ENCODE measurements around the gene PLAC1.

PLAC1 gene

GRCh38 chrX:134631426-134632346 is 26.6 kb downstream of the PLAC1 start:
- no peak for DNase-seq (ENCODE audit: low read depth in 2 of 2)

- no peak for DNase-seq (ENCODE audit: low read depth in 2 of 2)
Observed at GRCh38 chrX:134628663-134629062, 29.6 kb downstream of the PLAC1 start.

DNA sequence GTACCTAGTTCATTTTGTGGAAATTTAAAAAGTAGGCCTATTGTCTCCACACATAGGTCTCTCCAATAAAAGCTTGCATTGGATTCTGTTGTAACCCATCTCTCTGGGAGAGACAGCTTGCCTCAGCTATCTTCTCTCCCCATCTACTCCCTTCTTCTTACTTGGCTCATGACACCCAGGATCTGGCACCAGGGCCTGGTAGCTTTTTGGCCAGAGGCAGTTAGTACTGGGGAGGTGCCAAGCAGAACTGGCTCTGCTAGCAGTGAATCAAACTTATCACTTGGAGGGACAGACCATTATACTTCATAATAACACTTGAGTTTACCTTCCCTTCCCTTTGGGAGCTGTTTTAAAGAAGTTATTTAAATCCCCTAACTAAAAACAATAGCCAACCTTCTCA is 31.8 kb downstream of the PLAC1 start:
- no peak for DNase-seq (ENCODE audit: low read depth in 2 of 2)

DNA sequence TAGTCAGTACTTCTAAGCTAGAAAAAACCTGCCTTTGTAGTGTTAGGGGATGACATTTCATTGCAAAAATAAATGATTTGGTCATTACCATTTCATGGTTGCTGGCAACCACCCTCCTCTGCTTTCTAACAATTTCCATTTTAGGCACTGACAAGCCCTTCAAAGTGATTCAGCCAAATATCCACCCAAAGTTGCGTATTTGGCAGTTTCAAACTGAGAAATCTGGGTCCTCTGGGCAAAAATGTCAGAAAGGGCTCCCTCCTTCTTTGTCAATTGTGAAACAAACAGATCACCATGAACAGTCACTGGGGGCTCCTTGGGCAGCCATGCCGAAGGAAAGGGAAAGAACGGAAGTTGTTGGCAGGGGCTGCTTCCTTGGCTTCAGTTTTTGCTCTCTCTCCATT is 33.0 kb downstream of the PLAC1 start:
- no peak for DNase-seq (ENCODE audit: low read depth in 2 of 2)

GRCh38 chrX:134624046-134624430 is 34.2 kb downstream of the PLAC1 start:
- DNase-seq (ENCODE audit: low read depth in 2 of 2): no peak

DNA sequence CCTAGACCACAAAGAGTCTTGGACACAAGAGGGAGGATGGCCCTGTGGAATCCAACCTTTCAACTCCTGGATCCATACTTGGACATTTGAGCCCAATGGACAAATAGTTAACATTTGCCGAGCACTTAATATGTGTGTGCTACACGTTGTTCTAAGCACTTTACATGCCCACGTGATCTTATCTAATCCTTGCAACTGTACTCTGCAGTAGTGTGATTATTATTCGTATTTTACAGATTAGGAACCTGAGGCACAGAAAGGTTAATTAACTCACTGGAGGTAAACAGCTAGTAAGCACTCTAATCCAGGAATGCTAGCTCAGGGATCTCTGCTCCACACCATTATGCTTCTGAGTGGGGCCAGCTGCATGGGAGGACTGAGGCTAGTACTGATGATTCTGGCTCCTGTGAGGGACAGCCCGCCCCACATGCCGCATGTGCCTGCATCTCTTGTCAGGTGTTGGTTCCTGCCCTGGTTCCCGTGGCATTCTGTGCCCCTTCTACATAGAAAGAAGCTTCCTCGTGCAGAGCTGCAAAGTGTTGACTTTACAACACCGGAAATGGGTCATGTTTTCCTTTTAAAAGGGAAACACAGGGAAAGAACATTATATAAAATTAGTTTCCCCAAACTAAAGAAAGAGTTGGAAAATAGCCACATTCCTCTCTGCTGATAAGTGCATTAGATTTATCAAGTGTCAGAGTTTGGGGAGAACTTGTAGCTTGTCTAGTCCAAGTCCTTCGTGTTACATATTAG is 34.8 kb downstream of the PLAC1 start:
- no peak for DNase-seq (ENCODE audit: low read depth in 2 of 2)

- DNase-seq (ENCODE audit: low read depth in 2 of 2): no peak
Observed at GRCh38 chrX:134622813-134623185, 35.5 kb downstream of the PLAC1 start.

GRCh38 chrX:134622056-134622812 is 36.0 kb downstream of the PLAC1 start:
- no peak for DNase-seq (ENCODE audit: low read depth in 2 of 2)

GRCh38 chrX:134619838-134620237 is 38.4 kb downstream of the PLAC1 start:
- no peak for DNase-seq (ENCODE audit: low read depth in 2 of 2)

- DNase-seq (ENCODE audit: low read depth in 2 of 2): no peak
Observed at GRCh38 chrX:134613396-134613795, 44.9 kb downstream of the PLAC1 start.

DNA sequence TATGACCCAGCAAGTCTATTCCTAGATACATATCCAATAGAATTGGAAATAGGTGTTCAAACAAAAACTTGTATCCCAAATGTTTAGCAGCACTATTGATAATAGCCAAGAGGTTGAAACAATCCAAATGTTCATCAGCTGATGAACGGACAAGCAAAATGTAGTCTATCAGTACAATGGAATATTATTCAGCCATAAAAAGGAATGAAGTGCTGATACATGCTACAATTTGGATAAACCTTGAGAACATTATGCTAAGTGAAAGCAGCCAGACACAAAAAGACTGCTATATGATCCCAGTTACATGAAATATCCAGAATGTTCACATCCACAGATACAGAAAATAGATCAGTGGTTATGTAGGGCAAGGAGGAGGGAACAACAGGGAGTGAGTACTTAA is 50.1 kb downstream of the PLAC1 start:
- no peak for DNase-seq (ENCODE audit: low read depth in 2 of 2)

GRCh38 chrX:134607523-134607922 is 50.7 kb downstream of the PLAC1 start:
- DNase-seq (ENCODE audit: low read depth in 2 of 2): no peak

DNA sequence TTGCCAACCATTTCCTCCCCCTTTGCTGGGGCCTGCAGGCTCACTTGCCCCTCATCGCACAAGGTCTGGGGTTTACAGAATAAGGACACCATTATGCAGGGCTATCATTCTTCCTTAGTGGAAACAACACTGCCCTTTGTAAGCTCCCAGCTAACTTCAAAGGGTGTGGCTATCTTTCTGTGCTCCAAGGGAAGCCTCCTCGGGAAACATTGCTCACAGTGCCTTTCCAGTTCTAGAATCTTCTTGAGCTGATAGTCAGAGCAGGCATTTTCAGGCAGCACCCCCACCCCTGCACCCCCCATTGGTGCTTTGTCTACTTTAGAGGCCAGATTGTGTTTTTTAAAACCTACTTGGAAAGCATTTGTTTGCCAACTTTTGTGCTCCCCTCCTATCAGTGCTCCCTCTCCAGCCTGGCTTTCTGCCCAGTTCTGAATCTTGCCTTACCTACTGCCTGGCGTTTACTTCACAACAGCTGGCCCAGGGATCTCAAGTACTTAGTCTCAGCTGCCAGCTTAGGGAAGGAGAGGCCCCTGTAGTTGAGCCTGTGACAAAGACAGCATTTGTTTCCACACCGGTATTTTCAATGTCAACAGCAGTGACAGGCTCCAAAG is 53.5 kb downstream of the PLAC1 start:
- DNase-seq (ENCODE audit: low read depth in 2 of 2): no peak

DNA sequence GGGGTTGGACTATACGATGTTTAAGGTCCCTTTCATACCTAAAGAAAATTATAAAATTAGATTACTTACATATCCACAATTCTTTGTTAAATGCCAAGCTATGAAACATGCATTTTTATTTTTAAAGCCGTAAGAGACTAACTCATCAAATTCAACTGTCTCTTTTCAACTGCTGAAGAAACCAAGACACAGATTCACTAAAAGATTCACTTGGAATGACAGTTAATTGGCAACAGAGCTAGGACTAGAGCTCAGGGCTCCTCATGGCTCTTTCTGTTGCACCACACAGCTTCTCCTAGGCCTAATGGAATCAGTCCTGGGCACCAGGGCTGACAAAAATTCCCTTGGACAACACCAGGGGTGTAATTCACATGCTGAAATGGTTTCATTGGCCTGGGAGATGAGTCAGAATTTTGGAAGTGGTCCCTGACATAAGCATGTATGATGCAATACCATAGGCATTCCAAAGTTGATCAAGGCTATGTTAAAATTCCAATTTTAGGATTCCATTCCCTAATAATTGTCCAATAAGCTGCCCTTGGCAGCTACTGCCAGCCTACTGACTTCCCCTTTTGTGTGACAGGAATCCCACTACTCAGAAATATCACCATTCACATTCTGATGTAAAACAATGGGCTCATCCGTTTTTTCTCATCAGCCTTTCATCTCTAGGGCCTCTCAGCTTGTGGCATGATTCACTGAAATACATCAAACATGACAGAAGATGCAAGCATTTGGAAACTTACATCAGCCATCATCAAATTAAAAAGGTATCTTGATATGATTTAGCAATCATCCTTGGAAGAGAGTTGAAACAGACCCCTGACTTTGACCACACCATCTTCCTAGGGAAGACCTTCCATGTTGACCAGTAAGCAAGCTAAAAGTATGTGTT is 54.2 kb downstream of the PLAC1 start:
- no peak for DNase-seq (ENCODE audit: low read depth in 2 of 2)

GRCh38 chrX:134602410-134602809 is 55.9 kb downstream of the PLAC1 start:
- no peak for DNase-seq (ENCODE audit: low read depth in 2 of 2)

- DNase-seq (ENCODE audit: low read depth in 2 of 2): no peak
Observed at GRCh38 chrX:134601240-134601765, 57.0 kb downstream of the PLAC1 start.

DNA sequence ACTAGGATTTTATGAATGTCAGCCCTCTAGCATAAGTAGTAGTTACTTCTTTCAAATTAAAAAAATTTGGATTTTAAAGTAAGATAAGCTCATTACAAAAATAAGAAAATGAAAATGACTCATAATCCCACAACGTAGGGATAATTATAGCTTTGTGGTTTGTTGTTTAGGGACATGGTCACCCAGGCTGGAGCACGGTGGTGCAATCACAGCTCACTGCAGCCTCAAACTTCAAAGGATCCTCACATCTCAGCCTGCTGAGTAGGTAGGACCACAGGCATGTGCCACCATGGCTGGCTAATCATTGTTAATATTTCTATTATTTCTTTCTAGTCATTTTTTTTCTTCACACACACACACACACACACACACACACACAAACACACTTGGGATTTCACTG is 57.6 kb downstream of the PLAC1 start:
- no peak for DNase-seq (ENCODE audit: low read depth in 2 of 2)

- no peak for DNase-seq (ENCODE audit: low read depth in 2 of 2)
Observed at GRCh38 chrX:134599184-134599914, 58.9 kb downstream of the PLAC1 start.

DNA sequence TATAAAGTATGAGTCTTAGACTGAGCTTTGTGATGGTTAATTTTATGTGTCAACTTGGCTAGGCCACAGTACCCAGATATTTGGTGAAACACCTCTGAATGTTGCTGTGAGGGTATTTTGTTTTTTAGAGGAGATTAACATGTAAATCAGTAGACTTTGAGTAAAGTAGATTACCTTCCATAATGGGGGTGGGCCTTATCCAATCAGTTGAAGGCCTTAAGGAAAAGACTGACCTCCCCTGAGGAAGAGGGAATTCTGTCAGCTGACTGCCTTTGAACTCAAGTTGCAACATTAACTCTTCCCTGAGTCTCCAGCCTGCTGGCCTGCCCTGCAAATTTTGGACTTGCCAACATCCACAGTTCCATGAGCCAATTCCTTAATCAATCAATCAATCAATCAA is 66.0 kb downstream of the PLAC1 start:
- no peak for DNase-seq (ENCODE audit: low read depth in 2 of 2)

DNA sequence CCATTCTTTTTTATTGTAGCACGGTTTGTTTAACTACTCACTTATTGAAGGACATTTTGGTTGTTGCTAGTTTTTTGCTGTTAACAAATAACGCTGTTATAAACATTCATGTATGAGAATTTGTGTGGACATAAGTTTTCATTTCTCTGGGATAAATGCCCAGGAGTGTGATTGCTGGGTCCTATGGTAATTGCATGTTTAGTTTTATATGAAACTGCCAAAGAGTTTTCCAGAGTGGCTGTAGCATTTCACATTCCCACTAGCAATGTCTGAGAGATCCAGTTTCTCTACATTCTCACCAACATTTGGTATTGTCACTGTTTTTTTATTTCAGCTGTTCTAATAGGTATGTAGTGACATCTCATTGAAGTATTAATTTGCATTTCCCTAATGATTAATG is 66.8 kb downstream of the PLAC1 start:
- no peak for DNase-seq (ENCODE audit: low read depth in 2 of 2)
